Measurements from ENCODE around the gene PEX3.

GRCh38 chr6:143504369-143504768 lies 53.8 kb downstream of the PEX3 start:
- TF ChIP-seq CTCF (IDR thresholded peaks at IDR 0.05 in 2 of 3, conservative IDR thresholded peaks at IDR 0.05 in 1 of 3; ENCODE audit: borderline replicate concordance in 1 of 3, insufficient read depth in 1 of 3, low read depth in 2 of 3, low read length in 2 of 3): no peak
- TF ChIP-seq SIN3A (IDR thresholded peaks at IDR 0.05; ENCODE audit: low read depth): no peak
- TF ChIP-seq POLR2A (IDR thresholded peaks at IDR 0.05; ENCODE audit: borderline replicate concordance, extremely low read depth, insufficient read depth, insufficient read length): no peak
- no peak for TF ChIP-seq ELF1 (IDR thresholded peaks at IDR 0.05; ENCODE audit: borderline replicate concordance, low read depth)
- TF ChIP-seq SP1 (IDR thresholded peaks at IDR 0.05; ENCODE audit: low read depth): no peak
- TF ChIP-seq POLR2AphosphoS5 (IDR thresholded peaks at IDR 0.05; ENCODE audit: low read depth, low read length): no peak
- TF ChIP-seq CEBPB (IDR thresholded peaks at IDR 0.05; ENCODE audit: low read depth): no peak
- TF ChIP-seq MAX (IDR thresholded peaks at IDR 0.05): no peak
- no peak for TF ChIP-seq FOSL1 (IDR thresholded peaks at IDR 0.05; ENCODE audit: low read depth)
- no peak for TF ChIP-seq EGR1 (IDR thresholded peaks at IDR 0.05; ENCODE audit: low read depth)
- no peak for TF ChIP-seq REST (IDR thresholded peaks at IDR 0.05; ENCODE audit: low read depth)
- no peak for TF ChIP-seq YY1 (IDR thresholded peaks at IDR 0.05; ENCODE audit: extremely low read depth, insufficient replicate concordance, low read depth, low read length)
- no peak for TF ChIP-seq RAD21 (IDR thresholded peaks at IDR 0.05; ENCODE audit: low read depth)

Data from HCT116 (cell line).